HG03060 (cell line): ENCODE measurements around the gene KCNJ4.

ENCODE experiments used
- ATAC-seq: cut with Tn5 transposase; IDR thresholded peaks from one replicate; pipeline ENCODE4 v1.9.1; 2021; ENCODE audit warnings: low read depth, moderate number of reproducible peaks; ENCODE audit not compliant: unreplicated experiment

The KCNJ4 gene

GRCh38 chr22:38454353-38455075, 485 bp downstream of the KCNJ4 start:
- no peak for ATAC-seq

DNA sequence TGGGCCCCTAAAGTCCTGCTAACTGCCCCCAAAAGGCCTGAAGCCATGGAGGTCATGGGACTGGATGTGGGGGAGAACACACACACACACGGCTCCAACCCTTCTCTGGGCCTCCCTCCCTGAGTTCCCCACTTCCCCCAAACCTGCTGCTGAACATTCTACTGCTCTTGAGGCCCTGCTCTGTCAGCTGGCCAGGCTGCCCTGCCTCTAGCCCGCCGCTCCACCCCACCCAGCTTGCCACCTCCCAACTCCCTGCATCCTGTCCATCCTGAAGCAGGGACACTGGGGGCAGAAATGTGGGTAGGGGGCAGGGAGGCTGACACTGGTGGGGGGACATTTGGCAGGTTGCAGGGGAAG, 1.0 kb downstream of the KCNJ4 start:
- no peak for ATAC-seq

DNA sequence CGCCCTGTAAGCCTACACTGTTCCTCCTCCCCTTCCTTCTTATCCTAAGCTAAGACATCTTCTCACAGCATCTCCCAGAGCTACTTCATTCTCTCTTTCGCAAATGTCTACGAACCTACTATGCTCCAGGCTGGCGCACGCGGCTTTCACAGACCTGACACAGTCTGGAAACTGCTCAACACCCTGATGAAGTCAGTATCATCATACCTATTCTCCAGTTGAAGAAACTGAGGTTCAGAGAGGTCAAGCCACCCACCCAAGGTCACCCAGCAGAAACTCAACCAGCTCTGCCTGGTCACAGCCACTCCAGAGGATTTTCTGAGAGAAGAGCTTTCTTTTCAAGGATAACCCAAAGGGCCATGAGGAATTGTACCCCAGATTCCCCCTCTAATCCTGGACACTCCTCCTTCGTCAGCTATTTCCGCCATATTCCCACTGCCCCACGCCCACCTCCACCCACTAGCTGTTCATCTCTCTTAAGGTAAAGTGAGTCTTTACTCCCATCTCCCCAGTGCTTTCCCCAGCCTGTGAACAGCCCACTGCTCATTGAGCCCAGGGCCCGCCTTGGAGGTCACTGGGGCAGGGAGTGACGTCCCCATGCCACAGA, 1.8 kb downstream of the KCNJ4 start:
- no peak for ATAC-seq

GRCh38 chr22:38452373-38453065, 2.5 kb downstream of the KCNJ4 start:
- no peak for ATAC-seq

- no peak for ATAC-seq
Measured at GRCh38 chr22:38451864-38452263, 3.1 kb downstream of the KCNJ4 start.

DNA sequence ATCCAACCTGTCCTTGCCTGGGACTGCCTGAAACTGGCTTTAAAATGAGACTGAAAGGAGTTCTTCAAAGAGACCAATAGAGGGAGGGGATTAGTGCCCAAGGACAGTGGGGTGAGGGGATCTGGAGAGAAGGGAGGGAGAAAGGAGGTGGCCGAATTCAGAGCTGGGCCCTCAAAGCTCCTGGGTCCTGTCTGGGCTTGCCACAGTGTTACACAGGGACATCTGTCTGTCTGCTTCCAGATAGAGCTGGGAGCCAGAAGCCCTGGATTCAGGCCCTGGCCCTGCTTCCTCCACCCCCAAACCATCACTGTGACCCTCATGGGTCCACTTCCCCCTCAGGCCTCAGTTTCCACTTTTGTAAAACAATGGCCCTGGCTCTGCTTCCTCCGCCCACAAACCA, 3.6 kb downstream of the KCNJ4 start:
- no peak for ATAC-seq

GRCh38 chr22:38450234-38450797, 4.7 kb downstream of the KCNJ4 start:
- ATAC-seq = no peak

DNA sequence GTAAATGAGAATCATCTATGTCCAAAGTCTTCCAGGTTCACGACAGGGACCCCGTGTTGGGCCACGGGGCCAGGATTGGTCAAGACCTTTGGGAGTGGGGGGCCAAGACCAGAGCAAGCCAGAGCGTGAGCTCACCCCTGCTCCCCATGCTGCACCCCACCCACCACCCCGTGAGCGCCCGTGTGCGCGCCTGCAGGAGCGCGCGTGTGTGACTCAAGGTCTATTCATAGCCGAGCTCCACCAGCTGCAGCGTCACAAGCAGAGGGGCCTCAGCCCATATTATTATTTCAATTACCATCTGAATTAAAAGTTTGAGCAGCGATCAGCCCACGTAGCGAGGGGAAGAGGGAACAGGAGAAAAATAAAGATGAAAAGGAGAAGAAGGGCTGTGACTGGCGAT, 5.2 kb downstream of the KCNJ4 start:
- no peak for ATAC-seq

DNA sequence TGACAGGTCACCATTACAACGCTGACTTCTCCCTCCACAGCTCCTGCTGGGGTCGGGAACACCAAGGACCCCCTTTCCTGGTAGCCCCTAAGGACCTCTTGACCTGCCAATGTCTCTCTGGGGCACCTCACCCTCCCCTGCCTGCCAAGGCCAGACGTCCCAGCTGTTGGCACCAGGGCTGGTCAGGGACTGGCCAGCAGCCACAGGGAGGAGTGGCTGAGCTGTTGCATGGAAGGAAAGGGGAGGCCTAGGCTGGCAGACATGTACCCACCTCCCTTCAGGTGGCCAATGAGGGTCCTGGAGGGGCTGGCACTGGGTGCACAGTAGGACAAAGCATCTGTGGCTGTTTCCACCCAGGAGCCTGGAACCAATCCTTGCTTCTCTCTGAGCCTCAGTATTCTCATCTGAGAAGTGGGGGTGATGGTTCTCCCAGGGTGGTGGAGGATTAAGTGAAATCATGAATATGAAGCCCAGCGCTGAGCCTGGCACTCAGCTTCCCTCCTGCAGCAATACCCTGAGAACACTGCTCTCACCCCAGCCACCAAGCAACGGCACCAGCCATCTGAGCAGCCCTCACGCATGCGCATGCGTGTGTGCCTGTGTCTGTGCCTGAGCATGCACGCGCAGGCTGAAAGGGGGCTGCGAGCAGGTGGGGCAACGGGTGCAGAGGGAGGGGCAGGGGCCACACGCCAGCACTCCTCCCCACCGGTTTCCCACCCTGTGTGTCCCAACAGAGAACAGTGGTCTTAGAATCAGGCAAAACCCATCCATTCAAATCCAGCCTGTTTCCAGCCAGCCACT, 5.9 kb downstream of the KCNJ4 start:
- ATAC-seq = no peak

GRCh38 chr22:38446018-38446601, 8.9 kb downstream of the KCNJ4 start:
- no peak for ATAC-seq

GRCh38 chr22:38444783-38445182, 10.2 kb downstream of the KCNJ4 start:
- no peak for ATAC-seq

DNA sequence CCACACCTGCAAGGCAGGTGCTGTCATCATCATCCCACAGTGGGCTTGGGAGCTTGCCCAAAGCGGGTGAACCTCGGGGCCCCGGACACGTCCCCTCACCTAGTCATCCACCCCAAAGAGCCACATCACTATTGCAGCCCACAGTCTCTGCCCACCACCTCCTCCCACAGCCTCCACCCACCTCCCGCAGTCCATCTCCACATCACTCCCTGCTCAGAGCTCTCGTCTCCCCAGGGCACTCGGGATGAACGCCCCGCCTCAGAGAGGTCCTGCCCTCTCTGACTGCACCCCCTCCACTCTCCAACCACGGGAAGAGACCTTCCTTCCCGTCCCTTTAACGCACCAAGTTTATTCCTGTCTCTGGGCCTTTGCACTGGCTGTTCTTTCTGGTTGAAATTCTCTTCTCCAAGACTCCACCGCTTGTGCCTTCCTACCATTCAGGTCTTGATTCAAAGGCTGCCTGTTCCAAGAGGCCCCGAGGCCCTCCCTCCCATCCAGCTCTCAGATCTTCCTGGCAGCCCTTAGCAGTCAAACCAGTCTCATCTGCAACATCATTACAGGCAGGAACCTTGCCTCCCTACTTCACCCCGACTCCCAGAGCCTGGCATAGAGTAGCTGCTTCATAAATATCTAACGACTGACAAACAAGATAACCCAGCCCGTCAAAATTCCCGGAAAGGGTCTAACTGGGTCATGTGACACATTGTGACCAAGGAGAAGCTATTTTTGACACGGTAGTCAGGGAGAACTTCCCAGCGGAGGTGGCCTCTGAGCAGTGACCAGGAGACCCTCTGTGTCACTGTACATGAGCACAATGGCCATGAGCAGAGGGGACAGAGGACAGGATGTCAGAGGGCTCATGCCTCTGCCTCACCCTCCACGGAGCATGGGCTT, 11.1 kb downstream of the KCNJ4 start:
- ATAC-seq = no peak

GRCh38 chr22:38442967-38443627, 11.9 kb downstream of the KCNJ4 start:
- ATAC-seq = no peak

GRCh38 chr22:38441620-38442287, 13.2 kb downstream of the KCNJ4 start:
- no peak for ATAC-seq

DNA sequence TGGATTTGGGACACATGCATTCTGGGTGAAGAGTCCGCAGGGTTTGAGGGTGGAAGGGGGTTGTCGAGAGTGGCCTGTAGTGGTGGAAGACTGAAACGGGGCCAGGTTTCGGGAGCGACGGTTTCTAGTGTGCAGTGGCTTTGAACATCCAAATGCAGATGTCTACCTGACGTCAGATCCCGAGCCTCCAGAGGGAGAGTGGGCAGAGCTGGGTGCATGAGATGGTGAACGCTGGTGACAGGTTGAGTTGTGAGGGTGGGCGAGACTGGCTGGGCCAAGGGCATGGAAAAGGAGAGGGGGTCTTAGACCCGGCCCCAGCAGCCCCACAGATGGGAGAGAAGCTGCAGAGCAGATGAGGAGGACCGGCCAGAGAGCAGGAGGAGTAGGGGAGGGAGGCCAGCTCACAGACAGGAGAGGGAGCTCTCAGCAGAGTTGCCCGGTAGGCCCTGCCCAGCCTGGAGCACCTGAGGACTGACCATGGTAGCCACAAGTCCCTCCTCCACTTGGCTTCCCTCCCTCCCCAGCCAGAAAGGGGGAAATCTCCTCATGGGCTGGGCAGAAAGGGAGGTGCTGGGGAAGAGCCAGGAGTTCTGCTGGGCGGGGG, 14.2 kb downstream of the KCNJ4 start:
- ATAC-seq = no peak

GRCh38 chr22:38437416-38437815, 17.6 kb downstream of the KCNJ4 start:
- no peak for ATAC-seq

- ATAC-seq = no peak
Measured at GRCh38 chr22:38436629-38437395, 18.2 kb downstream of the KCNJ4 start.
